Daoy (cell line): Measurements from ENCODE around the gene PTPN4. TPM values are rescaled to one million over a fixed set of nuclear protein-coding genes. Genes with fewer than 3 reads are reported as not detected.
"Not testable (repeated sequence)": the region's sequence is repeated elsewhere in the genome, so short reads cannot be mapped to it uniquely, and the experiment has no call there.

Source experiments
- DNase-seq: peaks from one replicate; pipeline ENCODE4 v3.0.0-alpha.2; 2015; ENCODE audit warnings: low read depth
- total RNA-seq: library from RNA; depleted of rRNA; stranded (reverse); fragments of >200 nt; shearing (Covaris generic); gene quantifications from 2 replicates; pipeline ENCODE4 v1.2.3, GENCODE V29; 2014; rRNA removed

The PTPN4 gene
- total RNA-seq, 1 experiment from 2014 or later, result 5.6 TPM

DNA sequence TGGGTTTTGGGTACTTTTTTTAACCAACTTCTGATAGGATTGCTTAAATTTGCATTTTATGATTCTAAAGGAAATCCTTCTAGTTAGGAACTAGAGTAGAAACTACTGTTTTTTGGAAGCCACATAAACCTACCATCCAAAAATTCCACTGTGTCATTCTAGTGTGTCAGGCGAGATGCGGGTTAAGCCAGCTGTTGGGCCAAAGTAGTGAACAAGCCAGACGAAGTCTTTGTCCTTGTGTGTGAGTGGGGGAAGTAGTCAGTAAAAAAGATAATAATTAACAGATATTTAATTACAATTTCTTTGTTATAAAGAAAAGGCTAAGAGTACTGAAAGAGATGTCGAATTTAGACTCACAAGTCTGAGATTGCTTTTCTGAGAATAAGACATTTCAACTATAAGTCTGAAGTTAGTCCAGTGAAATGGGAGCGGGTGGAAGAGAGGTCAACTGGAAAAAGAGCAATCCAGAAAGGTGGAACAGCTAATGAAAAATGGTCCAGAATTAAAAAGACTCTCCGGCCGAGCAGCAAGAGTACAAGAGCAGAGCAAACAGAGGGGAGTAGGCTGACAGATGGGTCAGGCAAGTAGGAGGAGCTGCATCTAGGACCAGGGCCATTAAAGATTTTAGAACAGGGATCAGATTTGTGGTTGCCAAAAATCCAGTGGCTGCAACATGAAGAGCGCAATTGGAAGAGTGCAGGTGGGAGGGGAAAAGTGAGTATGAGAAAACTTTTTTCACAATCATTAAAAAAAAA is 254.7 kb downstream of the PTPN4 start:
- no peak for DNase-seq

DNA sequence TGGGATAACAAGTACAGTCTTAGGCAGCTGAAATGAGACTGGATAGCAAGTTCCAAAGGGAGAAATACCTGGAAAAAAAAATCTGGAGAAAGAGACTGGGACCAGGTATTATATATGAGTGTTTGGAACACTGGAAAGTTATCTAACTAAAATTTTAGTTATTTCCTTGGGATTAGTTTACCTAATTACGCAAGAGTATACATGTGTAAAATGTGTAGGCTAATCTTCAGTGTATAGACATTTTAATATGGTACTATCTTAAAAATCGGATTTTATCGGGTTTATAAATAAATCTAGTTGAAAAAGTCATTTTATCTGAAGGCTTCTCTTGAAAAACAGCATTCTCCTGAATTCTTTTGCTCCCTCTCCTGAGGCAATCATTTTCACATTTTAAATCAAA is 257.1 kb downstream of the PTPN4 start:
- no peak for DNase-seq

DNA sequence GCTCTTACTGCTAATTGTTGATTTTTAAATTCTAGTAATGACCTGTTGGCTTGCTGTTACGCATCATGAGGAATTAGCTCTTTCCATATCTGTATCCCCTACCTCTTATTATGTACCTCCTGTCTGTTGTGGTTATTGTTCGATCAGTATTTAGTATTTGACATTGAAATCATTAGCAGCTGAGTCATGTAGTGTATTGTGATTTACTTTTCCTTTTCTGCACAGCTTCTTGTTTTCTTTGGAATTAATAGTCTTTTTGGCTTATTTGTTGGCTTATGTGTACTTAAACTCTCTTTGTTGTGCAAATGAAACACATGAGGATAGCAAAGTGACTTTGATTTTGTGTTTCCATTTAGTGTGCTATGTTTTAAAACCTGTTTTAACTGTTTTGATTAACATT is 257.5 kb downstream of the PTPN4 start:
- DNase-seq, result no peak

DNA sequence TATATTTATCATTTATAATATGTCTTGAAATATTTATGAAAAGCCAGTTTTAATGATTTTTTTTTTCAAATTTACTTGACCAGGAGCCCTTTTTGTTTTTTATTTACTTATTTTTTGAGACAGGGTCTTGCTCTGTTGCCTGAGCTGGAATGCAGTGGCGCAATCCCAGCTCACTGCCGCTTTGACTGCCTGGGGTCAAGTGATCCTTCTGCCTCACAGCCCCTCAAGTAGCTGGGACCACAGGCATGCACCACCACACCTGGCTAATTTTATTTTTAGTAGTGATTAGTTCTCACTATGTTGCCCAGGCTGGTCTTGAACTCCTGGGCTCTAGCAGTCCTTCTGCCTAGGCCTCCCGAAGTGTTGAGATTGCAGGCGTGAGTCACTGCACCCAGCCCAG is 258.8 kb downstream of the PTPN4 start:
- no peak for DNase-seq

DNA sequence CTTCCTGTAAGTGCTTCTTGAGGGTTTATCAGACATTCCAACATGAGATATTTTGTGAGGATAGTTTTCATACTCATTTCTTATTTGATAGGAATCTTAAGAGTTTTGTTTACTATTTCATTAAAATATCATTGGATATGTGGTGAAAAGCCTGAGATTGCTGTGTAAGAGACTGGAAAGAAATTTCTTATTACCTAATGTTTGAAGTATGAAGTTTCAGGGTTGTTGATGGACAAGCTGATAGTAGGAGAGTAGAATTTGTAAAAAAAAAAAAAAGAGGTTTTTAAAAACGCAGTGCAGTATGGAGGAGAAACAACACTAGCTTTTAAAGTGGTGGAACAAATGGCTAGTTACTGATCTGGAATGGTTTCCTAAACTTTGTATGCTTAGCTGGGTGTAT is 260.8 kb downstream of the PTPN4 start:
- no peak for DNase-seq

DNA sequence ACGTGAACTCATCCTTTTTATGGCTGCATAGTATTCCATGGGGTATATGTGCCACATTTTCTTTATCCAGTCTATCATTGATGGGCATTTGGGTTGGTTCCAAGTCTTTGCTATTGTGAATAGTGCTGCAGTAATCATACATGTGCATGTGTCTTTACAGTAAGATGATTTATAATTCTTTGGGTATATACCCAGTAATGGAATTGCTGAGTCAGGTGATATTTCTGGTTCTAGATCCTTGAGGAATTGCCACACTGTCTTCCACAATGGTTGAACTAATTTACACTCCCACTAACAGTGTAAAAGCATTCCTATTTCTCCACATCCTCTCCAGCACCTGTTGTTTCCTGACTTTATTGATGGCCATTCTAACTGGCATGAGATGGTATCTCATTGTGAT is 262.8 kb downstream of the PTPN4 start:
- DNase-seq, result not testable (repeated sequence)

DNA sequence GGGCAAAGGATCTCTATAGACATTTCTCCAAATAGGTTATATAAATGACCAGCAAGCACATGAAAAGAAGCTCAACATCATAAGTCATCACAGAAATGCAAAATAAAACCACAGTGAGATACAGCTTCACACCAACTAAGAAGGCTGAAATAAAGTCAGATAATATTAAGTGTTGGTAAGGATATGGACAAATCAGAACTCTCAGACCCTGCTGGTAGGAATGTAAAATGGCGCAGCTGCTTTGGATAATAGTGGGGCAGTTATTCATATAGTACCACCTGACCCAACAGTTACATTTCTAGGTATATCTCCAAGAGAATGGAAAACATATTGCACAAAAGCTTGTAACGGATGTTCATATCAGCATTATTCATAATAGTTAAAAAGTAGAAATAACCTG is 267.2 kb downstream of the PTPN4 start:
- no peak for DNase-seq

DNA sequence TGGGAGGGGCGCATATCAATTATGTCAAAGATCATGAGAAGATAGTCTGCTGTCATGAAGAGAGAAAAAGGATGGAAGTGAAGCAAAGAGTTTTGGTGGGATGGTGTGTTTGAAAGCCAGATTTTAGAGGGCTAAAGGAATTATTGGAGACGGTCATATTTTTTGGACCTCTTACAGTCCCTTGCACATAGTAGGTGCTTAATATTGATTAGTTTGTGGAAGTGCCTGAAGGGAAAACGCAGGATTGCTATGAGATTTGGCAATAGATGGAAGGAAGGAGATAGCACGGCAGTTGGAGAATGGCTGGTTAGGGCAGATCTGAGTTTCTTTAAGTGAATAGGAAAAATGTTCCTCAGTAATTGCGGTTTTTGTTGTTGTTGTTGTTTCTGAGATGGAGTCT is 269.1 kb downstream of the PTPN4 start:
- DNase-seq, result no peak

DNA sequence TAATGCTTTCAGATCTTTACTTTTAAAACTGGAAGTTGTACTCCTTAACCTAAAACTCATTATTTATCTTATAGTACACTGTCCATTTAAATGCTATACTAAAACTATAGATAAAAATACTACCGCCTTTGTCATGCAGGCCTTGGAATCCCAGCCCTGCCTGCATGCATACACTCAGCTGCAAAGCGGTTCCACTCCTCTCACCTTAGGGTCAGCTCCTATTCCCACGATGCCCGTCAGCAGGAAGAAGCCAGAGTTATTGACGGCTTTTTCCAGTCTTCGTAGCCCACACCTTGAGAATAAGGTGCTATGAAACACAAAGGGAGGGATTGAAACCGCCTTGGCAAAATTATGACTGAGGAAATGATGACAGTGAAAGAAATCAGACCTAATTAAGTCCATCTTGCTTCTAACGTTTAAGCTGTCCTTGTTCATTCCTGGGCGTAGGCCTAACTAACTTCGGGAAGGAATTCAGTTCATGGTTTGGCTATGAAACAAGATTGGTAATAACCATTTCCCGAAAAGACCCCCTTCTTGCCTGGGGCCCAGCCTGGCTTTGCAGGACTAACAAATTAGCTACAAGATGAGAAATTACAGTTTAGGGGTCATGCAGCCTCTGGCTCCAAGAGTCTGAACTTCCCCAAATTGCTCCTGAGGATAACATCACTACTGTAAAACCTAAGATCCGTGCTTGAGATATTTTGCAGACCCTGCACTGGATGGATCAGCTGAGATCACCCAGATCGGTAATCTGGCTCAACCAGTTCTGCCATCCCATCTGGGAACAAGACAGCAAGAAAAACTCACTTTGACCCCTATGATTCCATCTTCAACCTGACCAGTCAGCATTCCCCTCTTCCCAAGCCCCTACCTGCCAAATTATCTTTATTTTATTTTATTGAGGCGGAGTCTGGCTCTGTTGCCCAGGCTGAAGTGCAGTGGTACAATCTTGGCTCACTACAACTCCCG is 270.2 kb downstream of the PTPN4 start:
- DNase-seq, result no peak

DNA sequence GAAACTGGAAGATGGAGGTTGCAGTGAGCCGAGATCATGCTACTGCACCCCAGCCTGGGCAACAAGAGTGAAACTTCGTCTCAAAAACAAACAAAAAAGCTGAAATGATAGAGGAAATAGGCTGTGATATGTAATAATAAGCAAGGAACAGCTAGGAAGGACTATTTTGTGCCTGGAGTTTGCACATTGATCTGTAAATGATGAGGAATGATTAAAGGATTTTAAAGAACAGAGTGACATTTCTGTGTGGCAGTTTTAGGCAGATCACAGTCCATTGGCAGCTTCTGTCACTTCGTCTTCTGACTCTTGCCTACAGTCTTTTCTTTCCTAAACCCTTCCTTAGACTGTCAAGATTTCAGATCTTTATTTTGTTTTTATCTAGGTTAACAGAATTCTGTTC is 272.6 kb downstream of the PTPN4 start:
- no peak for DNase-seq

Other genes starting within 250 kb of the PTPN4 start
- gene SCTR, start 235.4 kb upstream of the PTPN4 start, total RNA-seq, result not detected in 2 replicates
- gene CFAP221, start 215.5 kb upstream of the PTPN4 start, total RNA-seq, result 0.29 and 2.0 TPM in 2 replicates
- gene TMEM177, start 80.7 kb upstream of the PTPN4 start, total RNA-seq, result 14.4 and 19.2 TPM in 2 replicates